GM21515 (cell line): ENCODE results near the gene KRT82.
"Not testable (repeated sequence)": the region's sequence is repeated elsewhere in the genome, so short reads cannot be mapped to it uniquely, and the experiment has no call there.

Source experiments
- ATAC-seq: cut with Tn5 transposase; IDR thresholded peaks from one replicate; pipeline ENCODE4 v1.9.1; 2021; ENCODE audit not compliant: unreplicated experiment

Gene KRT82

GRCh38 chr12:52347016-52347415, 59.1 kb downstream of the KRT82 start:
- ATAC-seq, result no peak

GRCh38 chr12:52346593-52346992, 59.5 kb downstream of the KRT82 start:
- no peak for ATAC-seq

GRCh38 chr12:52345041-52345440, 61.1 kb downstream of the KRT82 start:
- ATAC-seq, result not testable (repeated sequence)

- ATAC-seq, result no peak
Measured at GRCh38 chr12:52344111-52344510, 62.0 kb downstream of the KRT82 start.
